ENCODE measurements around the gene GH2. TPM values are rescaled to one million over a fixed set of nuclear protein-coding genes. Genes with fewer than 3 reads are reported as not detected.

GH2 gene
- total and polyA plus RNA-seq, 2 experiments from 2014 or later = not detected

DNA sequence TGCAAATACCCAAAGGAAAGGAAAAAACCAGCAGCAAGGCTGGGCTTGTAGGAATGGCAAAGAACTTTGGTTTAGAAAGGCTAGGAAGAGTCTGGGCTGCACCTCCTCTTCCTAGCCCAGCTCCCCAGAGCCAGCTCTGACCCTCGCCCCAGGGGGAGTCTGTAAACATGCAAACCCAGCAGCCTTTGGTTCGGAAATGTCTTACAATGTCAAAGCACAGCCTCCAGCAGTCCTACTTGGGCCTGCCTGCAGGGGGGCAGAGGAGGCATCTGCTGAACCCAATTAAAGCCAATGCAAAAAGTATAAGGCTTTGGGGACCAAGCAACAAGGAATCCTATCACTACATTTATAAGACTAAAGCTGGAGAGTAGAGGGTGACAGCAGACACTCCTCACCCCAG is 49.3 kb downstream of the GH2 start:
- Histone ChIP-seq H3K79me2 (ENCODE audit: insufficient read depth) (peaks cover 57% of the 10 kb centered on the region), H3K36me3 (ENCODE audit: low read depth) (peaks cover 38% of the 10 kb centered on the region), H3K4me2 (ENCODE audit: unreplicated experiment) (no peak overlapping the region), H3K9me3 (ENCODE audit: low read depth) (no peaks in the 10 kb centered on the region), H3K27ac (no peak overlapping the region), H3K4me1 (ENCODE audit: insufficient read depth) (peaks cover 8% of the 10 kb centered on the region), H2AFZ (no peak overlapping the region), H3K4me3 (no peak overlapping the region), H3K9me2 (ENCODE audit: insufficient read depth) (no peaks in the 10 kb centered on the region), H4K20me1 (ENCODE audit: insufficient read depth) (no peaks in the 10 kb centered on the region), H3K27me3 (replicated peaks; ENCODE audit: insufficient read depth) (no peaks in the 10 kb centered on the region), H3F3A (ENCODE audit: insufficient read depth) (peaks cover 40% of the 10 kb centered on the region), H3K9ac (no peak overlapping the region)
- no peak for DNase-seq
- 73 to 92% methylated on average over 2 of the region's 2 CpGs for WGBS, 2 experiments (ENCODE audit: low coverage in 1 of 2, low lambda C conversion rate in 2 of 2, missing lambda C conversion rate in 2 of 2)
- in situ Hi-C loops (cut with MboI) = no loop called here
- TF ChIP-seq EZH2 (IDR thresholded peaks at IDR 0.05; ENCODE audit: insufficient read depth, poor library complexity, severe bottlenecking) (no peak), EZH2phosphoT487 (IDR thresholded peaks at IDR 0.05; ENCODE audit: insufficient read depth, low read depth) (no peak)

DNA sequence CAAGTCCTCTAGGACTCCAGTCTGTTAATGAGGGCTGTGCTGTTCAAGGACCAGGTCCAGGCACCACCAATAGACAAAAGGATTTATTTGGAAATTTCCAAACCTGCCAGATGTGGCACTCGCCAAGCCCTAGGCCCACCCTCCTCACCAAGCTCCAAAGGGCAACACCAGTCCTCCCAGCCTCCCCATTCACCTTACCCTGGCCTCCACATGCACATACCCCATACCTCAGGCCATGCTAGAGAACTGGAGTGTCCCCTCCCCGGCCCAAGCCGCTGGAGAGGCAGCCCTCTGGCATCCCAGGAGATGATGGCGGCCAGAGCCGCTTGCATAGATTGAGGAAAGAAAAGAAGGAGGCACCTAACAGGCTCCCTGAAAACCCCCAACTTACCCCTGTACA is 49.7 kb downstream of the GH2 start:
- Histone ChIP-seq H4K20me1 (ENCODE audit: insufficient read depth) (no peaks in the 10 kb centered on the region), H3K9ac (no peak overlapping the region), H2AFZ (no peak overlapping the region)

DNA sequence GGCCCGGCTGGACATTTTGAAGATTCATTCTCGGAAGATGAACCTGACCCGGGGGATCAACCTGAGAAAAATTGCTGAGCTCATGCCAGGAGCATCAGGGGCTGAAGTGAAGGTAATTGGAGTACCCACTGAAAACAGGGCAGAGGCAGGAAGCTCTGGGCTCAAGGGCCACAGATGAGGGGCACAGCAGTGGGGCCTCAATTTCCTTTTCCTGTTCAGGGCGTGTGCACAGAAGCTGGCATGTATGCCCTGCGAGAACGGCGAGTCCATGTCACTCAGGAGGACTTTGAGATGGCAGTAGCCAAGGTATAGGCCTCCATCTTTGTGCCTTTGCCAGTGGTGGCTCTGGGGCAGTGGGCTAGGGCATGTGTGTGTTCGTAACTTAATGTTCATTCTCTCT is 50.2 kb downstream of the GH2 start:
- no peak overlapping the region for H3K27ac ChIP-seq
- no peak overlapping the region for H2AFZ ChIP-seq
- peaks cover 49% of the 10 kb centered on the region for H3K79me2 ChIP-seq (ENCODE audit: insufficient read depth)
- TF ChIP-seq EZH2phosphoT487 (IDR thresholded peaks at IDR 0.05; ENCODE audit: insufficient read depth, low read depth) (no peak), EZH2 (IDR thresholded peaks at IDR 0.05; ENCODE audit: insufficient read depth, poor library complexity, severe bottlenecking) (no peak)
- no peaks in the 10 kb centered on the region for H3K9me2 ChIP-seq (ENCODE audit: insufficient read depth)
- in situ Hi-C loops (cut with MboI) = no loop called here
- WGBS, 2 experiments (ENCODE audit: low coverage in 1 of 2, low lambda C conversion rate in 2 of 2, missing lambda C conversion rate in 2 of 2) = 85 to 88% methylated on average over 8 of the region's 8 CpGs
- H3K36me3 ChIP-seq (ENCODE audit: low read depth) = peaks cover 38% of the 10 kb centered on the region
- no peaks in the 10 kb centered on the region for H3K9me3 ChIP-seq (ENCODE audit: low read depth)
- H3K4me1 ChIP-seq (ENCODE audit: insufficient read depth) = peaks cover 8% of the 10 kb centered on the region
- peaks cover 40% of the 10 kb centered on the region for H3F3A ChIP-seq (ENCODE audit: insufficient read depth)
- DNase-seq = no peak
- H3K27me3 ChIP-seq (replicated peaks; ENCODE audit: insufficient read depth) = no peaks in the 10 kb centered on the region
- no peak overlapping the region for H3K4me2 ChIP-seq (ENCODE audit: unreplicated experiment)
- H4K20me1 ChIP-seq (ENCODE audit: insufficient read depth) = no peaks in the 10 kb centered on the region
- H3K4me3 ChIP-seq = no peak overlapping the region
- no peak overlapping the region for H3K9ac ChIP-seq

More for the DNA sequence above, 49.7 kb downstream of the GH2 start:
- no peaks in the 10 kb centered on the region for H3K9me3 ChIP-seq (ENCODE audit: low read depth)
- 90 to 93% methylated on average over 5 of the region's 5 CpGs for WGBS, 2 experiments (ENCODE audit: low coverage in 1 of 2, low lambda C conversion rate in 2 of 2, missing lambda C conversion rate in 2 of 2)
- DNase-seq = no peak
- TF ChIP-seq EZH2 (IDR thresholded peaks at IDR 0.05; ENCODE audit: insufficient read depth, poor library complexity, severe bottlenecking) = no peak
- TF ChIP-seq EZH2phosphoT487 (IDR thresholded peaks at IDR 0.05; ENCODE audit: insufficient read depth, low read depth) = no peak
- peaks cover 40% of the 10 kb centered on the region for H3F3A ChIP-seq (ENCODE audit: insufficient read depth)
- in situ Hi-C loops (cut with MboI) = no loop called here
- no peaks in the 10 kb centered on the region for H3K9me2 ChIP-seq (ENCODE audit: insufficient read depth)
- no peaks in the 10 kb centered on the region for H3K27me3 ChIP-seq (replicated peaks; ENCODE audit: insufficient read depth)
- H3K4me1 ChIP-seq (ENCODE audit: insufficient read depth) = peaks cover 8% of the 10 kb centered on the region
- peaks cover 38% of the 10 kb centered on the region for H3K36me3 ChIP-seq (ENCODE audit: low read depth)
- no peak overlapping the region for H3K4me3 ChIP-seq
- no peak overlapping the region for H3K27ac ChIP-seq
- H3K4me2 ChIP-seq (ENCODE audit: unreplicated experiment) = no peak overlapping the region
- peaks cover 52% of the 10 kb centered on the region for H3K79me2 ChIP-seq (ENCODE audit: insufficient read depth)

DNA sequence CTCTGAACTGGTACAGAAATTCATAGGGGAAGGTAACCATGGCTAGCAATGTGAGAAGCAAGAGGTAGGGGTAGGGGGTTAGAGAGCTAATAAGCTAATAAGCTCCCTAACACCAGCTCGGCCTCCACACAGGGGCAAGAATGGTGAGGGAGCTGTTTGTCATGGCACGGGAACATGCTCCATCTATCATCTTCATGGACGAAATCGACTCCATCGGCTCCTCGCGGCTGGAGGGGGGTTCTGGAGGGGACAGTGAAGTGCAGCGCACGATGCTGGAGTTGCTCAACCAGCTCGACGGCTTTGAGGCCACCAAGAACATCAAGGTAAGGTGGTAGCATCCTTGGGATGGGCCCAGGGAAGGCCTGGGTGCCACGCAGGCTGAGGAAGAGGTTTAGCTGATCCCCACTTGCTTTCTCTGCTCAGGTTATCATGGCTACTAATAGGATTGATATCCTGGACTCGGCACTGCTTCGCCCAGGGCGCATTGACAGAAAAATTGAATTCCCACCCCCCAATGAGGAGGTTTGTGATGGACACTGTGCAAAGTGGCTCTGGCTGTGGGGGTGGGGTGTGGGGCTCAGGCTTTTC is 50.7 kb downstream of the GH2 start:
- peaks cover 40% of the 10 kb centered on the region for H3F3A ChIP-seq (ENCODE audit: insufficient read depth)
- H3K27ac ChIP-seq = no peak overlapping the region
- H4K20me1 ChIP-seq (ENCODE audit: insufficient read depth) = no peaks in the 10 kb centered on the region
- H3K9ac ChIP-seq = no peak overlapping the region
- 87 to 90% methylated on average over 15 of the region's 15 CpGs for WGBS, 2 experiments (ENCODE audit: low coverage in 1 of 2, low lambda C conversion rate in 2 of 2, missing lambda C conversion rate in 2 of 2)
- no peak for DNase-seq
- H3K4me1 ChIP-seq (ENCODE audit: insufficient read depth) = peaks cover 8% of the 10 kb centered on the region
- in situ Hi-C loops (cut with MboI) = no loop called here
- H3K4me2 ChIP-seq (ENCODE audit: unreplicated experiment) = no peak overlapping the region
- peaks cover 38% of the 10 kb centered on the region for H3K36me3 ChIP-seq (ENCODE audit: low read depth)
- H3K79me2 ChIP-seq (ENCODE audit: insufficient read depth) = peaks cover 49% of the 10 kb centered on the region
- no peak overlapping the region for H3K4me3 ChIP-seq
- no peaks in the 10 kb centered on the region for H3K27me3 ChIP-seq (replicated peaks; ENCODE audit: insufficient read depth)
- no peaks in the 10 kb centered on the region for H3K9me2 ChIP-seq (ENCODE audit: insufficient read depth)
- H2AFZ ChIP-seq = no peak overlapping the region
- no peaks in the 10 kb centered on the region for H3K9me3 ChIP-seq (ENCODE audit: low read depth)
- TF ChIP-seq EZH2phosphoT487 (IDR thresholded peaks at IDR 0.05; ENCODE audit: insufficient read depth, low read depth) = no peak
- no peak for TF ChIP-seq EZH2 (IDR thresholded peaks at IDR 0.05; ENCODE audit: insufficient read depth, poor library complexity, severe bottlenecking)
